Karpas-422 (cell line): ENCODE results near the gene EHBP1. TPM values are rescaled to one million over a fixed set of nuclear protein-coding genes. Genes with fewer than 3 reads are reported as not detected.

Source experiments
- DNase-seq: peaks from one replicate; pipeline ENCODE4 v3.0.0-alpha.2; 2015
- H2AFZ ChIP-seq: fragments of 200-600 bp; sonication (generic); 2 replicates; pipeline ENCODE4 v1.6.1; 2014; ENCODE audit warnings: antibody characterized with exemption, low read length, mixed read lengths
- H3K27ac ChIP-seq: fragments of 200-600 bp; sonication (generic); 2 replicates; pipeline ENCODE4 v1.5.1; 2014; ENCODE audit warnings: mild to moderate bottlenecking, low read length, moderate library complexity
- H3K27me3 ChIP-seq: fragments of 200-600 bp; sonication (generic); 2 replicates; pipeline ENCODE4 v1.6.1; 2014; ENCODE audit warnings: low read length, mixed read lengths
- H3K36me3 ChIP-seq: fragments of 200-600 bp; sonication (generic); 2 replicates; pipeline ENCODE4 v1.6.1; 2014; ENCODE audit warnings: low read length, mixed read lengths; ENCODE audit not compliant: insufficient read depth
- H3K4me1 ChIP-seq: fragments of 200-600 bp; sonication (generic); 2 replicates; pipeline ENCODE4 v1.6.1; 2014; ENCODE audit warnings: mild to moderate bottlenecking, low read length, mixed read lengths
- H3K4me2 ChIP-seq: fragments of 200-600 bp; sonication (generic); 2 replicates; pipeline ENCODE4 v1.6.1; 2014; ENCODE audit warnings: low read length, low read depth, mild to moderate bottlenecking; ENCODE audit not compliant: poor library complexity, severe bottlenecking
- H3K4me3 ChIP-seq: fragments of 200-600 bp; sonication (generic); 2 replicates; pipeline ENCODE4 v1.5.1; 2014; ENCODE audit warnings: mild to moderate bottlenecking, antibody characterized with exemption, low read length, mixed read lengths
- H3K79me2 ChIP-seq: fragments of 200-600 bp; sonication (generic); 2 replicates; pipeline ENCODE4 v1.6.1; 2014; ENCODE audit warnings: mild to moderate bottlenecking, low read length, mixed read lengths
- H3K9ac ChIP-seq: fragments of 200-600 bp; sonication (generic); 2 replicates; pipeline ENCODE4 v1.6.0; 2014; ENCODE audit warnings: low read length
- H3K9me2 ChIP-seq: fragments of 200-600 bp; sonication (generic), shearing (Covaris generic); replicated peaks from 2 replicates; pipeline ENCODE4 v1.6.0; 2014; ENCODE audit warnings: mild to moderate bottlenecking, low read length, moderate library complexity; ENCODE audit not compliant: insufficient read depth
- H3K9me3 ChIP-seq: fragments of 300-700, 200-600 bp; sonication (generic); 2 replicates; pipeline ENCODE4 v1.6.1; 2014; ENCODE audit warnings: low read length, mixed read lengths
- H4K20me1 ChIP-seq: fragments of 200-600 bp; sonication (generic); 2 replicates; pipeline ENCODE4 v1.6.1; 2014; ENCODE audit warnings: mild to moderate bottlenecking, antibody characterized with exemption, low read length, low read depth; ENCODE audit not compliant: insufficient read depth
- total RNA-seq: library from RNA; depleted of rRNA; stranded (reverse); fragments of >200 nt; shearing (Covaris generic); gene quantifications from 2 replicates; pipeline ENCODE4 v1.2.3, GENCODE V29; 2014; ENCODE audit warnings: low replicate concordance

The EHBP1 gene
- total RNA-seq, 1 experiment from 2014 or later: 32.2 TPM

DNA sequence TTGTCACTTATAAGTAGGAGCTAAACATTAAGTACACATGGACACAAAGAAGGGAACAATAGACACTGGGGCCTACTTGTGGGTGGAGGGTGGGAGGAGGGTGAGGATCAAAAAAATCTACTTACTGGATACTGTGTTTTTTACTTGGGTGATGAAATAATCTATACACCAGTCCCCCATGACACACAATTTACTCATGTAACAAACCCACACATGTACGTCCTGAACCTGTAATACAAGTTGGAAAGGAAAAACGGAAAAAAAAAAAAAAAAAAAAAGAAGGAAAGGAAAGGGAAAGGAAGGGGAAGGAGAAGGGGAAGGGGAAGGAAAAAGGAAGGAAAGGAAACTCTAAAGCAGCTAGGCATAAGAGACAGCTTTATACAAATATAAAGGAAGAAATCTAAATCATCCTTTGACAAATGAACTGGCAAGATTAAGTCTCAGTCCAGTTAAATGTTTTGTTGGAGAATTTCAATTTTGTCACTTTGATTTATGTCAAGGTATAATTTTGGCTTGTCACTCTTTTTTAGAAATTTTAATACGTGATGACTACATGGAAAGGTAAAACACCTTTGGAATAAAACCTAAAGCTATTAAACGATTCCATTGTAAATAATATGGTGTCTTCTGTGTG, 175.8 kb downstream of the EHBP1 start:
- Histone ChIP-seq H3K4me1 (no peaks in the 10 kb centered on the region), H3K9me2 (no peaks in the 10 kb centered on the region), H3K79me2 (no peaks in the 10 kb centered on the region), H2AFZ (no peak overlapping the region), H3K27ac (no peak overlapping the region), H3K9ac (no peak overlapping the region), H3K9me3 (no peaks in the 10 kb centered on the region), H3K36me3 (peaks cover 10% of the 10 kb centered on the region), H3K4me3 (no peak overlapping the region), H3K27me3 (no peaks in the 10 kb centered on the region), H3K4me2 (no peak overlapping the region), H4K20me1 (no peaks in the 10 kb centered on the region)
- DNase-seq: no peak

DNA sequence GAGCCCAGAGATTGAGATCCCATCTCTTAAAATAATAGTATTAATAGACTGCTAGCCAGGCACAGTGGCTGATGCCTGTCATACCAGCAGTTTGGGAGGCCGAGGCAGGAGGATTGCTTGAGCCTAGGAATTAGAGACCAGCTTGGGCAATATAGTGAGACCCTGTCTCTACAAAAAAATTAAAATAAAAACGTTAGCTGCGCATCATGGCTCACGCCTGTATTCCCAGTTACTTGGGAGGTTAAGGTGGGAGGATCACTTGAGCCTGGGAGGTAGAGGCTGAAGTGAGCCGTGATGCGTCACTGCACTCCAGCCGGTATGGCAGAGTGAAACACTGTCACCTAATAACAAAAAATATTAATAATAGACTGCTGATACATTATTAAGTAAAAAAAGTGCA, 178.1 kb downstream of the EHBP1 start:
- DNase-seq: no peak
- Histone ChIP-seq H3K27me3 (no peaks in the 10 kb centered on the region), H3K4me3 (no peak overlapping the region), H3K9me3 (no peaks in the 10 kb centered on the region), H3K4me2 (no peak overlapping the region), H3K9me2 (no peaks in the 10 kb centered on the region), H3K27ac (no peak overlapping the region), H3K9ac (no peak overlapping the region), H3K36me3 (peaks cover 3% of the 10 kb centered on the region; the same call in 1 of the 2 replicates), H3K4me1 (no peaks in the 10 kb centered on the region), H2AFZ (no peak overlapping the region), H4K20me1 (no peaks in the 10 kb centered on the region), H3K79me2 (no peaks in the 10 kb centered on the region)

DNA sequence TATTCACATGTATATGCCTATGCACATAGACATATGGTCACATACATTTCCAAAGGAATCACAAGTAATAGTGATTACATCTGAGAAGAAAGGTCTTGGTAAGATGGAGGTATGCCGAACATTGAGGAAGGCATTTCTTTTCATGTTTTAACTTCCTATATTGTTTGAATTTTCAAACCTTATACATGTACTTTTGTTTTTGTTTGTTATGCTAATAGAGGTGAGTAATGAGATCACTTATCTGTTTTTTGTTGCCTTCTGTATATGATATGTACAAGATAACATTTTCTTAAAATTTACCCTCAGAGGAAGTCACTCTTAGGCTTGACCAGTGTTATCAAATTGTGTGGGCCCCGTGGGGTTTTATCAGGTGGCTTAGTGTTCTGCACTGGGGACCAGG, 178.6 kb downstream of the EHBP1 start:
- no peaks in the 10 kb centered on the region for H4K20me1 ChIP-seq
- H3K4me1 ChIP-seq: no peaks in the 10 kb centered on the region
- no peak overlapping the region for H3K4me2 ChIP-seq
- no peak overlapping the region for H2AFZ ChIP-seq
- H3K9ac ChIP-seq: no peak overlapping the region
- no peaks in the 10 kb centered on the region for H3K27me3 ChIP-seq
- H3K9me3 ChIP-seq: no peaks in the 10 kb centered on the region
- H3K79me2 ChIP-seq: no peaks in the 10 kb centered on the region
- H3K27ac ChIP-seq: no peak overlapping the region
- H3K4me3 ChIP-seq: no peak overlapping the region
- no peaks in the 10 kb centered on the region for H3K9me2 ChIP-seq
- H3K36me3 ChIP-seq: peaks cover 3% of the 10 kb centered on the region; the same call in 1 of the 2 replicates
- DNase-seq: no peak

DNA sequence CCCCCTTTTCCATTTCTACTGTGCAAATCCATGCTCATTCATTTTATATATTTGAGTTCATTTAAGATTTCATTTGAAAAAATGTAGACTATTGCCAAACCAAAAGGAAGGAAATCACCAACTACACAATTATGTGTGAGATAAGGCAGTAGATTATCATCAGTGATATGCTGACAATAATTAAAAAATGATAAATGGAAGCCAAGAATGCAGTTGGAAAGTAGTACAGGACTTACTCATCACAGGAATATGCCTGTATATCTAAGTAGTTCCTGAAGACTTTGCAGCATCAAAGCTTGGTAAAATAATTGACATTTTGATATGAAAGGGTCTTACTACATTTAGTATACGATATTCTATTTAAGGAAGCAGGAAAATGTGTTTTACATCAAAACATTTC, 179.0 kb downstream of the EHBP1 start:
- H3K36me3 ChIP-seq: peaks cover 3% of the 10 kb centered on the region; the same call in 1 of the 2 replicates
- no peaks in the 10 kb centered on the region for H4K20me1 ChIP-seq
- H3K4me3 ChIP-seq: no peak overlapping the region
- no peak for DNase-seq
- no peaks in the 10 kb centered on the region for H3K27me3 ChIP-seq
- H3K27ac ChIP-seq: no peak overlapping the region
- H3K79me2 ChIP-seq: no peaks in the 10 kb centered on the region
- no peaks in the 10 kb centered on the region for H3K9me2 ChIP-seq
- no peak overlapping the region for H3K9ac ChIP-seq
- no peaks in the 10 kb centered on the region for H3K9me3 ChIP-seq
- H2AFZ ChIP-seq: no peak overlapping the region
- no peaks in the 10 kb centered on the region for H3K4me1 ChIP-seq
- no peak overlapping the region for H3K4me2 ChIP-seq

DNA sequence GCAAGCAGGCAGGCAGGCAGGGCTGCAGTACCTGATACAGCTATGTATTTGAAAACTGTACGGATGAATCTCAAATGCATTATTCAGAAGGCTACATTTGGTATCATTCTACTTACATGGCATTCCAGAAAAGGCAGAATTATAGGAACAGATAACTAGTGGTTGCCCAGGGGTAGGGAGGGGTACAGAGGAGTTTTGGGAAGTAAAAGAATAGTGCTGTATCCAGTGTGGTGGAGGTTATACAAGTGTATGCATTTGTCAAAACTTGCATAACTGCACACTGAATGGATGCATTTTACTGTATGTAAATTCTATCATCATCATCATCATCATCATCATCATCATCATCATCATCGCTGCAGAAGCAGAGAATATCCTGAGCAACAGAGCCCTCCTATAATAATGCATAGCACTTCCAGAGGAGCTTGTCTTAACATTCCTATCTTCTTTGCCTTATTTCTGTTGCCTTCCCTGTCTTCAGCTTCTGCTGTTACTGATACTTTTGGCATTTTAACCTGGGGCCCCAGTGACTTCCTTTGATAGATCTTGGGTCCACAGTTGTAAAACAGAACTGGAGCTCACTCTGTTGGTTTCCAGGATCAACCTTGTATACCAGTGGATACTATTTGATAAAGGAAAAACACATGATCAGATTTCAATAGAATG, 189.6 kb downstream of the EHBP1 start:
- no peak overlapping the region for H3K9ac ChIP-seq
- no peaks in the 10 kb centered on the region for H3K79me2 ChIP-seq

DNA sequence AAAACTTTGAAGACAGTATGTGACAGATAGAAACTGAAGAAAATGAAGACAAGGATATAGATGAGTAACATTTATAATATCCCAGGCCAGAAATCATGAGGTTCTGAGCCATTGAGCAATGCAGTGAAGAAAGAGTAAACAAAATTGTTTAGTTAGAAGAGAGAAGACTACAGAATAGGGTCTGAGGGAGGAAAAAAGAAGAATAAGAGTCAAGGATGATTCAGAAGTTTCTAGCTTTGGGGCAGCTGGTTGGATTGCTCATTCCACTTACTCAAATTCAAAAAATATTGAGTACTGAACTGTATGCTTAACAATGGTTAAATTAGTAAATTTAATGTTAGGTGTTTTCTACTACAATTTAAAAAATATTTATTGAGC, 190.1 kb downstream of the EHBP1 start:
- Histone ChIP-seq H3K4me3 (no peak overlapping the region), H3K4me2 (no peak overlapping the region), H3K4me1 (no peaks in the 10 kb centered on the region), H3K27ac (no peak overlapping the region), H2AFZ (no peak overlapping the region), H3K36me3 (no peaks in the 10 kb centered on the region), H3K9ac (no peak overlapping the region), H4K20me1 (no peaks in the 10 kb centered on the region), H3K9me2 (no peaks in the 10 kb centered on the region), H3K9me3 (no peaks in the 10 kb centered on the region), H3K27me3 (no peaks in the 10 kb centered on the region), H3K79me2 (no peaks in the 10 kb centered on the region)
- no peak for DNase-seq

More for the DNA sequence above, 189.6 kb downstream of the EHBP1 start:
- H3K4me3 ChIP-seq: no peak overlapping the region
- H3K4me1 ChIP-seq: no peaks in the 10 kb centered on the region
- no peaks in the 10 kb centered on the region for H3K9me3 ChIP-seq
- no peaks in the 10 kb centered on the region for H3K27me3 ChIP-seq
- H3K9me2 ChIP-seq: no peaks in the 10 kb centered on the region
- no peaks in the 10 kb centered on the region for H3K36me3 ChIP-seq
- no peak overlapping the region for H2AFZ ChIP-seq
- no peak overlapping the region for H3K4me2 ChIP-seq
- no peak for DNase-seq
- H3K27ac ChIP-seq: no peak overlapping the region
- H4K20me1 ChIP-seq: no peaks in the 10 kb centered on the region

DNA sequence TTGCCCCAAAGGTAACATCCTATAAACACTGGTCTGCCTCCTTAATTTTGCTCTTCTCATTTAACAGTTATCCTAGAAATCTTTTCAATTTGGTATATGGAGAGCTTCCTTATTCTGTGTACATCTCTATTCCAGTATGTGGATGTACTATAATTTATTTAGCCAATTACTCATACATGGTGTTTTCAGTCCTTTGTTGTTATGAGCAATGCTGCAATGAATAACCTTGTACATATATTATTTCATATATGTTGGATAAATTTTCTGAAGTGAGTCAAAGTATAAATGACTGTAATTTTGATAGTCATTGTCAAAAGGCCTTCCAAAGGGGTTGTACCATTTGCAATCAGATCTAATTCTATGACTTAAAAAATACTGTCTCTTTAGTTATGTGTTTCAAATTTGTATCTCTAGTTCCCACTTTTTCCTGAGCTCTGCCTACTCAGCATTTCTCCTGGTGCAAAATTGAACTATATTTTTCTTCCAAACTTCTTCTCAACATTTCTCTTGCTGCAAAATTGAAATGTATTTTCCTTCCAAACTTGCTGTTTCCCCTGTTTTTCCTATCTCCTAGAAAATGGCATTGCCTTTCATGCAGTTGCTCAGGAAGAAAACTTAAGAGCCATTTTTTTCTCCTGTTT, 191.8 kb downstream of the EHBP1 start:
- Histone ChIP-seq H3K9me3 (no peaks in the 10 kb centered on the region), H4K20me1 (no peaks in the 10 kb centered on the region), H3K9me2 (no peaks in the 10 kb centered on the region), H3K4me2 (no peak overlapping the region), H3K4me1 (no peaks in the 10 kb centered on the region), H3K4me3 (no peak overlapping the region), H3K27me3 (no peaks in the 10 kb centered on the region), H3K27ac (no peak overlapping the region), H3K79me2 (no peaks in the 10 kb centered on the region), H3K9ac (no peak overlapping the region), H2AFZ (no peak overlapping the region), H3K36me3 (no peaks in the 10 kb centered on the region)
- no peak for DNase-seq

DNA sequence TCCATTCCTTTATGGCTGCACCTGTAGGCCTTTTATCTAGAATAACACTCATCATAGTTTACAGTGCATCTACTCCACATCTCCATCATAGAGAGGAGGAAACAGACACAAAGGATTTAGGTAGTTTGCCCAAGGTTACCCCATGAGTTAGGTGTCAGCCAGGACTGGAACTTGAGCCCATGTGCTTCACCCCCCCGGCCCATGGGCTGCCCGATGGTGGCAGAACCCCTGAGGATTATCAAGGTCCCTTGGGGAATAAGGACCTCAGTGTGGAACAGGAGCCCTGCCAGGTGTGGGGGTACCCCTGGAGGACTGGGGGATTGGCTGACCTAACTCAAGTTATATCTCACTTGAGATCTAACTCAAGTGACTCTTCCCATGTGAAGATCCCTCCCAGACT, 198.8 kb downstream of the EHBP1 start:
- Histone ChIP-seq H3K79me2 (no peaks in the 10 kb centered on the region; the same call in 1 of the 2 replicates), H3K9ac (no peak overlapping the region), H3K9me3 (no peaks in the 10 kb centered on the region), H3K27ac (no peak overlapping the region), H4K20me1 (no peaks in the 10 kb centered on the region), H3K36me3 (no peaks in the 10 kb centered on the region), H3K9me2 (no peaks in the 10 kb centered on the region), H3K4me1 (peaks cover 18% of the 10 kb centered on the region), H2AFZ (no peak overlapping the region), H3K27me3 (no peaks in the 10 kb centered on the region), H3K4me3 (no peak overlapping the region), H3K4me2 (no peak overlapping the region)
- no peak for DNase-seq
